Activated gamma-delta T cell (primary cell): Measurements from ENCODE around the gene SPACA4.

Experiments used
- DNase-seq: peaks from one replicate; lab custom pipeline; 2025; lab: John Stamatoyannopoulos, UW

SPACA4 gene

DNA sequence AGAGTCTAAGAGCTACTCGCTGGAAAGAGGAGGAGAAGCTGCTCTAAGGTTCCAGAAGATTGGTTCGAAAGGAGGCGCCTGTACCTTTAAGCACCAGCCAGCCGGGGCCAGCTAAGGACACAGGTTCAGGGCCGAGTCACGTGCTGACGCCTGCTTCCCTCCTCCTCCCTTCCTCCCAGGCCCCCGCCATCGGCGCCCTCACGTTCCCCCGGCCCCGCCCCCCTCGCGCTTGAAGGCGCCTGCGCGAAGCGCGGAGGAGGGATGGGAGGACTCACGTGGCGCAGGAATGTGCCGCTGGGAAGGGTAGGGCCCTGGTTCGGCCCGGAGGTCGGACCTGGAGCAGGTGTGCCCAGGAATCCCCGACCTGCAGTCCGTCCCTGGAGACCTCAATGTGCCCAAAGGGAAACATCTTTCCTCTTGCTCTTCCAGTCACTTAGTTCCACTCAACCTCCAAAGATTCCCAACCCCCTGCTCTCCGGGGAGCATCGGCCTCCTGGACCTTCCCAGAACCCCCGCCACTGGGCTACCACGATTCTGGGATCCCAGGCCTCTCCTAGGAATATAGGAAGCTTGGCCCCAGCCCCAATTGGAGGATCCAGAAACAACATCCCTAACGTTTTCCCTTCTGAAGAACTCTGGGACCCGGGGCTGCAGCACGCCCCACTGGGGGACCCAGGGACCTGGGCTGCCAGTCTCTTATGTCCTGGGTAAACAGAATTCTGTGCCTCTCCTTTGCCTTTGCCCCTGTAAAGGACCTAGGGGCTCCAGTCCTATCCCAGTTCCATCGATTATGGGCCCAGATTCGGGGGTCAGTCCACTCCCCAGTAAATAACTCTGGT, 28.1 kb downstream of the SPACA4 start:
- peak; percentile 82 for DNase-seq

DNA sequence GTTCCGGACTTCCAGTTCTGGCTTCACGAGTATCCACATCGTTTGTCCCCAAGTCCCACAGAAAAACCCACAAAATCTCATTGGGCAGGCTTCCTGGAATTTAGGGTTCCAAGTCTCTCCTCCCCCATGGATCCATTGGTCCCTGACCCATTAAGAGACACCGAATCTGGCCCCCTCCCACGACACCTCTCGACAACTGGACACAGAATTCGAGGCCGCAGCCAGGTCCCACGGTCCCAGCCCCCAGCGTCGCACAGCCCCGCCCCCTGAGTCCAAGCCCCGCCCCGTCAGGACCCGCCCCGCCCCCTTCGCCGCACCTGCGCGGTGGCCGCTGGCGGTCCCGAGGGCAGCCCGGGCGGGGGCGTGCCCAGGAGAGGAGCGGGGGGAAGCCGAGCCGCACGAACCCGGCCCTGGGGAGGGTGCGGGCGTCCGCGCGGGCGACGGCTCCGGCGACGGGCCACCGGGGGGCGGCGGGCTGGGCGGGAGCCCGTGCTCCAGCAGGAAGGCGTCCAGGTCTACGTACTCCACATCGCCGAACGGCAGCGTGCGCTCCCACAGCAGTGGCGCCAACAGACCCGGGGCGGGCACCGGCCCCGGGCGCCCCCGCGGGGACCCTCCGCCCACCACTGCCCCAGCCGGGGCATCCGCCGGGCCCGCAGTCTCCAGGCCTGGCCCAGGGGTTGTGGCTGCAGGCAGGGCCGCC, 28.9 kb downstream of the SPACA4 start:
- DNase-seq = peak; percentile 73

DNA sequence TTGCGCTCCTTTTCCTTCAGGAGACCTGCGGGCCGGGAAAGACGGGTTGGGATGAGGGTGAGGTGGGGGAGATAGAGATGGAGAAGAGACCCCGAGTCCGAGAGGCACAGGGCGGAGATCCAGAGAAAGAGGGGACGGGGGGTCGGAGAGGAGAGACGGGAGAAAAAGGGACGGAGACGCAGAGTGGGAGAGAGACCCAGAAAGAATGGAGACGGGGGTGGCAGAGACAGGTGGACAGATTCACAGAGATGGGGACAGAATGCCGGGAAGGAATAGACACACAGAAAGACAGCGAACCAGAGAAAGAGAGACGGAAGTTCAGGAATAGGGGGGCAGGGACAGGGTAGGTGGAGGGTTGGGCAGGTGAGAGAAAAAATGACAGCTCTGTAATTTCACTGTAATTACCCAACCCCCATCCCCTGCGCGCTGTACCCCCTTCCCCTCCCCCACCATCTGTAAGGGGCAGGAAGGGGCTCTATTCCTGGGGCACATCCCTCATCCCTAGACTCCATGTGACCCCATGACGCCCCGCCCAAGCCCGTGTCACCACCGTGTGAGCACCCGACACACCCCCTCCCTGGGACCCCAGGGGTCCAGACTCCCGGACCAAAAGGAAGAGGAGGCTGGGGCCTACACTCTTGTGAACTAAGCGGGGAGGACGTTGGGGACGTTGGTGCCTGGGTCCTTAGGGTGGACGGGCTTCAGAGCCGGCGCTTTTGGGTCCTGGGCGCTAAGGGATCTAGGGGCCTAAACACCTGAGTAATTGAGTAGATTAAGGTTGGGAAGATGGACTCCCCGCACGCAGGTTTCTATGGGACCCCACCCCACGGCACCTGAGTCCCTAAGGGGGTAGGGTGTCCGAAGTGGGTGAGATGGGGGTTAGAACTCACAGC, 29.7 kb downstream of the SPACA4 start:
- DNase-seq = no peak

DNA sequence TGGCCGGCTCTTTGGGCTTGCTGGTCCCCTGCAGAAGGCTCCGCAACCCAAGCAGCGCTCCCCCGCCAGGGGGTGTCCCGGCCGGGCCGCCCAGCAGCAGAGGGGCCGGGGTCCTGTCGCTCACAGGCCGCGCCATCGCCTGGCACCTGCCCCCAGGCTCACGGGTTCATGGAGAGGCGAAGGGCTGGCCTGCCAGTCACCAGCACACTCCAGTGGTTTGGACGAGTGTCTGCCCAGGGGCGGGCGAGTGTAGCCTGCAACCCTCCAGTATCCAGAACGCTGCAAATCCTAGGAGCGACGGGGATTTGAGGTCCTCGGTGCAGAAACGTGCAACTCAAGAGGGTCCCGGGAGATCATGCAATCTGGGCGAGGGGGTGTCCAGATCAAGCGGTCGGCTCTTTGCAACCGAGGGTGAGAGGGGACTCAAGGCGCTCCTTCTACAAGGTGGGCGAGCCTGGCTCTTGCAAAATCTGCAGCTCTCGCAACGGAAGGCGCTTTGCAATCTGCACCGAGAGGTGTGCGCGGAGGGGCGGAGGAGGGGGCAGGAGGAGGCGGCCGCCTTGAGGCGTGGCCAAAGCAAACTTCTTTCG, 30.4 kb downstream of the SPACA4 start, which contains the start of gene DBP:
Gene DBP, minus strand, starts transcription at position 521 of the 590 bp plus-strand sequence. Its CDS starts 385 bp downstream, at position 136.
- no peak for DNase-seq

DNA sequence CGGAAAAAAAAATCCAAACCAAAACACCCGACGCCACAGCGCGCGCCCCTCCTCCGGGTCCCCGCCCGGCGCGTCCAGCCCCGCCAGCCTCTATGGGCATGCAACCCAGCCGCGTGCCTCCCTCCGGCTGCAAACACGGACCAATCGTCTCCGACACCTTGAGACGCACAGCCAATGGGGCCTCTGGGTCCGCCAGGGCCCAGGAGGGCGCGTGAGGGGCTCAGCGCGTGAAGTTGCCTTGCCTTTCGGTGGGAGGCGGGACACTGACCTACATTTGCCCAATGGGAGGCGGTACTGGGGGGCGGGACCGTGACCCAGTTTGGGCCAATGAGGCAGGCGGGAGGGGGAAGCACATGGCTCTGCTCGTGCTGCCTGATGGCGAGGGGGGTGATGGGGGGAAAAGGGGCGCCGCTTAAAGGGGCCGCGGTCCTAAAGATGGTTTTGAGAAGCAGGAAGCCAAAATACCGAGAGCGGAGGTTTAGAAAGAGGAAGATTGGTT, 31.0 kb downstream of the SPACA4 start:
- DNase-seq = peak; percentile 98

DNA sequence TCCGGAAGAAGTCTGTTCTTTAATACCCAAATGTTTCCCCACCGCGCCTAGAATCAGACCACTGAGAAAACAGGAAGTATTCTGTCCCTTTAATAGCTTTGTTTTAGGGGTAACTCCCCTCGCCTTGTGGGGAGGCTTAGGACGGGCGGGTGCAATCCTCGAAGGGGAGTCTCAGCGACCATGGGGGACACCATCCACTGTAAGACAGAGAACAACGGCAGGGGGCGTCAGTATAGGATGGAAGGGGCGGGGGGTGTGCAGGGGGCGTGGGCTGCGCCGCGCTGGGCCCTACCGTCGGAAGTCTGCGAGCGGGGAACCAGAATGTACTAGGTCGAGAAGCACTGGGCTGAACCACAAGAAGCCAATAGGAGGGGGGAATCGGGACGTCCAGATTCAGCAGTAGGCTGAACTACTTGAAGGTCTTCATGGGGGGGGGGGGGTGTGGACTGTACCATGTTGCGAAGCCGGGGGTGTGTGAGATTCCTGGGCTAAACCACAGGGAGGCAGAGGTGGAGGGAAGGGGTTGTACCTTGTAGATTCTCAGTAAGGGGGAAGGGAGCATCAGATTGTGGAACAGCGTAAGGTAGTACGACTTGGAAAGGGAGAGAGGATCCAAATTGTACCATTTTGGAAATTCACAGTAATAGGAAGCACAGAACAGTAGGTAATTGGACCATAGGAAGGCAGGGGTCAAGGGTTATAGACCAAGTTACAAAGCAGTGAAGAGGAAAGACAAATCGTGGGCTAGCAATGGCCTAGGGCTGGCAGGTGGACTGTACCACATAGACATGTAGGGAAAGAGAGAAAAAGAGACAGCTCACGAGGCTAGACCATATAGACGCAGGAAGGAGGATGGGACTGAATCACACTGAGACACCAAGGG, 31.6 kb downstream of the SPACA4 start:
- peak; percentile 67 for DNase-seq

DNA sequence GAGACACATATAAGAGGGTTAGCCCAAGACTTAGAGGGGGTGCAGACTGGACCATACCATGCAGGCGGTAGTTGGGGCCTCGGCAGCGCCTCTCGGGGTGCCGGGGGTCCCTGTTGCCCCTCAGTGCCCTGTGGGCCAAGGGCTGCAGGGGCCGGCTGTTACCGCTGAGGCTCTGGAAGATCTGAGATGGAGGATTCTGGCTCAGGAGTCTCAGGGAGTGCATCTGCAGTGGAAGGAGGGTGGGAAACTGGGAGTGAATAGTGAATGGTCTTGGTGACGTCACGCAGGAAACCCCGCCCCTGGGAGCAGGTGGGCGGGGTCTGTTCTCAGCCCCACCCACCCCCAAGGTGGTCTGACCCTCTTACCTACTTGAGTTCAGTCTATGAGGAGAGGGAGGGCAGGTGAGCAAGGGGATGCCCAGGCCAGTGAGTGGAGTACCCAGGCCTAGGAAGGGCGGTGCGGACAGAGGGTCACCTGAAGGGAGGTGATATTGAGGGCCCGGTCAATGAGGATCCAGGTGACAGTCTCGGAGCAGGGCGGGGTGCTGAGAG, 32.4 kb downstream of the SPACA4 start:
- DNase-seq = no peak

DNA sequence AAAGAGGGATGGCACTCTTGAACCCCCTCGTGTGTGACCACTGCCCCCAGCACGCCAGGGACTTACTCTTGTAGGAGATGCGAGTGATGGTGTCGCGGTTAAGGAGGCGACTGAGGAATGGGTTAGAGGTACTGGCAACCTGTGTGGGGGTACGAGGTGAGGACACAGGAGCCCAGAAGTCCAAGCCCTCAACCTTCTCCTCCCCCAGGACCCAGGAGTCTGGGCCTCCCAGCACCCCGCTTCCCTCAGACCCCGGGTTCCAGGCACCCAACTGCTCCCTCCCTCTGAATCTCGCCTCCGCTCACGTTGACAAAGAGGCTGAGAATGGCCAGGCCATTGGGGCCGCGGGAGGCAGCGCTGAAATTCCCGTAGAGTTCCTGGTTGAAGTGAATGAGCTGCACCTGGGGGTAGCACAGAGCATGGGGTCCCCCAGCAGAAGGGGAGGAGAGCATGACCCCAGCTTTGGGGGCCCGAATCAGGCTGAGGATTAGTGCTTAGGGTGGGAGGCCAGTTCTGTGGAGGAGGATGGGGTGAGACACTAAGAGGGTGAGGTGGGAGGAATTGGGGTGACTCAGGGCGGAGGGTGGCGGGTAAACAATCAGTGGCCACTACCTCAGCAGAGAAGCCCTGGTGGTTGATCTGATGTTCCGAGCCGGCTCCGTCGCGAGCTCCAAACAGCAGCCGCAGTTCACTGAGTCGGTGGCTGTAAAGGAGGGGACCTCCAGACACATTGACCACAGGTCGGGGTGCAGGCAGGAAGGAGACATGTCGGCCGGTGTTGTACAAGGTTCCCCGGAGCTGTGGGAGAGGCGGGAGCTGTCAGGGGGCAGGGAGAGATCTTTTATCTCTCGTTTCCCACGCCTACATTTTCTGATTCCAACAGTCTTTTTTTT, 33.2 kb downstream of the SPACA4 start:
- no peak for DNase-seq

DNA sequence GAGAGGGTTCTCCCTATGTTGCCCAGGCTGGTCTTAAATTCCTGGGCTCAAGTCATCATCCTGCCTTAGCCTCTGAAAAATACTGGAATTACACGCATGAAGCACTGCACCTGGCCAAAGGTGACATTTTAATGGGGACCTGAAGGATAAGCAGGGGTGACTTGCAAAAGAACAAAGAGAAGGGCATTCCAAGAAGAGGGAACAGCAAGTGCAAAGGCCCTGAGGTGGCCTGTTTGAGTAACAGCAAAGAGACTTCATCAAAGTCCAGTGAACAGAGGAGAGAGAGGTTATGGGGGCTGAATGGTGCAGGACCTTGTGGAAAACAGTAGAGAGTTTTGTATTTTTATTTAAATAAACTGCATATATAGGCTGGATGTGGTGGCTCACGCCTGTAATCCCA, 35.3 kb downstream of the SPACA4 start:
- DNase-seq = no peak

DNA sequence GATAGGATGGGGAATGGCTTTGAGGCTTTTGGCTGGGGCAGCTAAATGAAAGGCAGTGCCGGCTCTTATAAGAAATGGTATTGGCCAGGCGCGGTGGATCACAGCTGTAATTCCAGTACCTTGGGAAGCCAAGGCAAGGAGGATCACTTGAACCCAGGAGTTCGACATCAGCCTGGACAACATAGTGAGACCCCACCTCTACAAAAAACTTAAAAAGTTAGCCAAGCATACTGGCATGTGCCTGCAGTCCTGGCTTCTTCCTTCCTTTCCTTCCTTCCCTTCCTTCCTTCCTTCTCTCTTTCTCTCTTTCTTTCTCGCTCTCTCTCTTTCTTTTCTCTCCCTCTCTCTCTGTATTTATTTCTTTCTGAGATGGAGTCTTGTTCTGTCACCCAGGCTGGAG, 36.3 kb downstream of the SPACA4 start:
- DNase-seq = no peak

DNA sequence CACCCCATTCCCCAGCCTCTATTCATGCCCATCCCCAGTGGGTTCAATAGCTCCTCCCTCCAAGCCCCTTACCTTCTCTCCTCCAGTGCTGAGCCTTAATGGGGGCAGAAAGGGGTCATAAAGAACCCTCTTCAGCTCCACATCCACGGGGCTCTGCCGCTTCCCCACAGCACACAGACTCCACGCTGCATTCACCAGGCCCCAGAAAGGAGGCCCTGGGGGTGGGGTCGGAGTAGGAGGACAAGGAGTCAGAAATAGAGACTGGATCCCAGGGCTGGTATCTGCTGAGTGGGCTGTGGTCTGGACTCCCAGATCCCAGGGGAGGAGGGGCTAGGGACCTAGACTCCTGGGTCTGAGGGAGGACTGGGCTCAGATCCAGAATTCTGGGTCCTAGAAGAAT, 37.8 kb downstream of the SPACA4 start:
- no peak for DNase-seq

DNA sequence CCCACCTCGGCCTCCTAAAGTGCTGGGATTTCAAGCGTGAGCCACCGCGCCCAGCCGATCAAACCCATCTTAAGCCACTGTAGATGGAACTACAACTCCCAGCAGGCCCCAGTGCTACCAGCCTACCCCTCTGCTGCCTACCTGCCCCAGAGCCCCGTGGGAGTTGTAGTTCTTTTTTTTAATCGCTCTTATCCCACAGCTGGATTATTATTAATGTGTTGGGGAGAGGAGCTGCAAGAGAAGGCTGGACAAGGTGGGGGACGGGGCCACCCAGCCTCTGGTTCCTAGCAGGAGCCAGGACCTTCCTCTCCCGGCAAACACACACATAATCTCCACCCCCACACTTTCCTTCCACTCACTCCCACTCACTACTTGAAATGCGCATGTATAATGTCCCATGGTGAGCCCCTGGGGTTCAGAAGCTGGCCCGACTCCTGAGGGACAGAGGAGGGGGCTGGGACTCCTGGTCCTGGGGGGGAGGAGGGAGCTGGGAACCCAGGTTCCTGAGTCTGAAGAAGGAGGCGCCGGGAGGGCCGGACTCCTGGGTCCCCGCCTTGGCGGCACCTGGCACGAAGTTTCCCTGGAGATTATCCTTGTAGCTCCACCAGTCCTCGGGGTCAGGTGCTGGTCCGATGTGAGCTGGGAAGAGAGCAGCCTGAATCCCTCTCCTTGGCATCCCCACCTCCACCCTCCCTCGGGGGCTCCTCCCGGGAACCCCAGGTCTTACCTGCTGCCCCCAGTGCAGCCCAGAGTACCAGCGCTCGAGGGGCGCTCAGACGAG, 38.5 kb downstream of the SPACA4 start:
- DNase-seq = no peak

DNA sequence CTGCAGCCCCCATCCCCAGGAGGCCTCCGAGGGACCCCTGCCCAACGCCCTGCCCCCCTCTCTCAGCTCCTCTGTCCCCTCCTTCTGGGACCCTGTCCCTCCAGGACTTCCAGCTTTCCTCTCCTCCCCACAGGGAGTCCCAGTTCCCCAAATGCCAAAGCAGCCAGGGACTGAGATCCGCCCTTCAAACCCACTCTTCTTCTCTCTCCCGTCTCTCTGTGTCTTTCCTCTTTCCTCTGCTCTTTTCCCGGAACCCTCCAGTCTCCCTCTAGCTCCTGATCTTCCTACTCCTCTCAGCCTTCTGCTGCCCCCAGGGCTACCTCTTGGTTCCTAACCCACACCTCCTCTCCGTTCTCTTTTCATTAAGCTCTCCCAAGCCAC, 39.1 kb downstream of the SPACA4 start:
- DNase-seq = no peak

DNA sequence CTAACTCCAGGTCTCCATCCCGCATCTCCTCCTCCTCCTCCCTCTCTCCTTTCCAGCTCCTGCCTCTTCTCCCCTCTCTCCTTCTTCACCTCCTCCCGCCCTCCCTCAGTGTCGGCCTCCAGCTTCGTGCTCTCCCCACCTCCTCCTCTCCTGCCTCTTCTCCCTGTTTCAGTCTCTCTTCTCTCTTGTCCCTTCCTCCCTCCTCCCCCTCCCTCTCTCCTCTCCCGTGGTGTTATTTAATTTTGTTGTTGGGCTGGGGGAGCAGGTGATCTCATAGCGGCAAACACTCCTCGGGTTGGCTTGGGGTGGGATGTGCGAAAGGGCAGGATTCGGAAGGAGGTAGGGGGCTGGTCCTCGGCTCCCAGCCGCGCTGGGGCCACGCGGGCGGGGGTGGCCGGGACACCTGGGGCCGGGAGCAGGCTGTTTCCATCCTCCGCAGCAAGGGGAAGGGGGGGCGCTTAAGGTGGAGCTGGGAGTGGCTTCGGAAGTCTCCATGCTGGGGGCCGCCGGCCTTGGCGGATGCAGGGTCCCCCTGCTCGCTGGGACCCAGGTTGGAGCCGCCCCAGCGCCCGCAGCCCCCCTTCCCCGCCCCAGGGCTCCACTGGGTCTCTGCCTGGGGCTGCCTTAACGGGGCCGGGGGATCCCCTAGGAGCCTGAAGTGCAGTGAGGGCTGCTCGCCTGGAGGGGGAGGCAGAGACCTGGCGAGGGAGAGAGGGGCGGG, 39.6 kb downstream of the SPACA4 start, which contains the start of gene CA11:
Gene CA11, minus strand, starts transcription at position 187 of the 721 bp plus-strand sequence. CDS start 555 bp downstream, outside the sequence.
- DNase-seq = peak; percentile 72

DNA sequence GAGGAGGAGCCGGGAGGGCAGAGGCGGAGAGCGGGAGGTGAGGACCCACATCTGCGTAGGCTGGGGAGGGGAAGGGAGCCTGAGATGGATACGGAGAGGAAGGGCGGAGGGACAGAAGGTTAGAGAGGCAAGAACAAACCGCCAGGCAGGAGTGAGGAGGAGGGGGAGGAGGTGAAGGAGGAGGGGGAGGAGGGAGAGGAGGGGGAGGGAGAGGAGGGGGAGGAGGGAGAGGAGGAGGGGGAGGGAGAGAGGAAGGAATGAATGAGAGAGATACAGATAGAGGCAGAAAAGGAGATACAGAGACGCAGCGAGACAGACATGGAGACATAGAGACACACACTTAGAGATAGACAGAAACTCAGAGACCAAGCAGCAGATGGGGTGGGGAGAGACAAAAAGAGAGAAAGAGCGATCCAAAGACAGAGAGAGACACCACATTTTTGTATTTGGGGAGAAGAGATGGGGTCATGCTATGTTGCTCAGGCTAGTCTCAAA, 40.2 kb downstream of the SPACA4 start:
- no peak for DNase-seq

DNA sequence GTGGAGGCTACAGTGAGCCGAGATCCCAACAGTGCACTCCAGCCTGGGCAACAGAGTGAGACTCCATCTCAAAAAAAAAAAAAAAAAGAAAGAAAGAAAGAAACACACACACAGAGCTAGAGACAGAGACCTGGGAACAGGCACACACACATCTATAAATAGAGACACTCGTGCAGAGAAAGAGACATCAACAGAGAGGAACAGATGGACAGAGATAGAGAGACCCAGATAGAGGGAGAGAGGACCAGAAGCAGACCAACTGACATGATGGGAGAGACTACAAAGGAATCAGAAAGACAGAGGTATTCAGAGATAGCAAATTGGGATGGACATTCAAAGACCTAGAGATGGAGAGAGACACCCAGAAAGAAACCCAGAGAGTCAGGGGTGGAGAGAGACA, 41.6 kb downstream of the SPACA4 start:
- DNase-seq = no peak

DNA sequence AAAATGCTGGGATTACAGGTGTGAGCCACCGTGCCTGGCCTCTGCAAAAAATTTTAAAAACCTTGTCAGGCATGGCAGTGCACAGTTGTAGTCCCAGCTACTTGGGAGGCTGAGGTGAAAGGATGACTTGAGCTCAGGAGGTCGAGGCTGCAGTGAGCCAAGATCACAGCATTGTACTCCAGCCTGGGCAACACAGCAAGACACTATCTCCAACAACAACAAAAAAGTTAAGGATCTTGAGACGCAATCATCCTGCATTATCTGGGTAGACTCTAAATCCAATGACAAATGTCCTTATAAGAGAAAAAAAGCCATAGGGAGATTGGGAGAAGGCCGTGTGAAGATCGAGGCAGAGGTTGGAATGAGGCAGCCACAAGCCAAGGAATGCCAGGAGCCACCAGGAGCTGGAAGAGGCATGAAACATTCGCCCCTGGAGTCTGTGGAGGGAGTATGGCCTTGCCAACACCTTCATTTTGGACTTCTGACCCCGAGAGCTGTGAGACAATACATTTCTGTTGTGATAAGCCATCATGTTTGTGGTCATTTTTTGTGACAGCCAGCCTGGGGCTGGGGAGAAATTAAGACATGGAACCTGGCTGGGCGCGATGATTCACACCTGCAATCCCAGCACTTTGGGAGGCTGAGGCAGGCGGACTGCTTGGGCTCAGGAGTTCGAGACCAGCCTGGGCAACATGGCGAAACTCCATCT, 44.6 kb downstream of the SPACA4 start:
- no peak for DNase-seq
